Lung (tissue), 12 donors: ENCODE results near the gene MT1E. TPM values are rescaled to one million over a fixed set of nuclear protein-coding genes. Genes with fewer than 3 reads are reported as not detected.
A peak's percentile ranks its signal among the peaks of the same experiment; 100 is the strongest.

ENCODE experiments used
- ATAC-seq: fragments of 200-7000 bp; cut with Tn5 transposase; one replicate; pipeline ENCODE4 v1.9.1; 2020; ENCODE audit warnings: moderate number of reproducible peaks; ENCODE audit not compliant: insufficient read depth, low FRiP score
- DNase-seq, 3 donors: peaks; one replicate each; pipeline ENCODE4 v3.0.0-alpha.2; 2013 to 2017
- H3K27ac ChIP-seq, 2 donors: one replicate each; pipeline ENCODE4 v1.5.1; 2013; ENCODE audit warnings: mild to moderate bottlenecking in 2 of 2, moderate library complexity in 2 of 2, control low read depth in 1 of 2, inconsistent platforms in 1 of 2, low read depth in 1 of 2, low read length in 1 of 2
- H3K27me3 ChIP-seq, 3 donors: one replicate each; pipeline ENCODE4 v1.5.1; 2013; ENCODE audit warnings: low read length in 2 of 3; ENCODE audit not compliant: control insufficient read depth in 3 of 3, insufficient read depth in 3 of 3
- H3K36me3 ChIP-seq, 4 donors: one replicate each; pipeline ENCODE4 v1.5.1; 2013; ENCODE audit warnings: low read length in 4 of 4, mild to moderate bottlenecking in 1 of 4, moderate library complexity in 1 of 4; ENCODE audit not compliant: control insufficient read depth in 4 of 4, insufficient read depth in 4 of 4
- H3K4me1 ChIP-seq, 5 donors: one replicate each; pipeline ENCODE4 v1.5.1; 2013; ENCODE audit warnings: low read length in 5 of 5, mild to moderate bottlenecking in 2 of 5, moderate library complexity in 1 of 5; ENCODE audit not compliant: control insufficient read depth in 5 of 5, insufficient read depth in 5 of 5
- H3K4me3 ChIP-seq: one replicate; pipeline ENCODE4 v1.5.1; 2013; ENCODE audit warnings: mild to moderate bottlenecking, control low read depth, moderate library complexity
- H3K9ac ChIP-seq, 2 donors: one replicate each; pipeline ENCODE4 v1.5.1; 2013; ENCODE audit warnings: low read length in 2 of 2, control low read depth in 1 of 2; ENCODE audit not compliant: insufficient read depth in 1 of 2
- H3K9me3 ChIP-seq, 4 donors: one replicate each; pipeline ENCODE4 v1.5.1; 2013; ENCODE audit warnings: low read length in 3 of 4, mild to moderate bottlenecking in 1 of 4, moderate library complexity in 1 of 4; ENCODE audit not compliant: control insufficient read depth in 4 of 4, insufficient read depth in 3 of 4
- WGBS, 2 donors: extraction: QIAGEN DNeasy Blood & Tissue Kit; methylation state at CpG; one replicate each; pipeline ENCODE4 v1.1.7; 2013; 5-methylcytosine and 5-hydroxymethylcytosine counted together
- polyA plus RNA-seq, 2 donors: library from polyadenylated mRNA; stranded (reverse); fragments of 200-250 nt; gene quantifications; one replicate each; pipeline ENCODE4 v1.2.1, GENCODE V29; 2013
- total RNA-seq, 2 donors: library from RNA; depleted of rRNA in 1 of 2; stranded (reverse); fragments of >200 nt in 1 of 2; gene quantifications; one replicate each; pipeline ENCODE4 v1.2.1, GENCODE V29; 2014 to 2021
- TF ChIP-seq, protein P1 (sequence below): IDR thresholded peaks from 2 replicates; pipeline ENCODE4 v1.5.1; 2012; ENCODE audit warnings: mild to moderate bottlenecking; ENCODE audit errors: control extremely low read depth, extremely low read depth
- donor health status: control.
- donor health status: control.
- donor health status: Bipolar disorder and iron deficiency.
- donor health status: healthy.
- donor health status: DM: yes; HTN: yes; CAD: no.

The MT1E gene
- total and polyA plus RNA-seq, 4 donors = 22.1 to 746 (median 159) TPM

DNA sequence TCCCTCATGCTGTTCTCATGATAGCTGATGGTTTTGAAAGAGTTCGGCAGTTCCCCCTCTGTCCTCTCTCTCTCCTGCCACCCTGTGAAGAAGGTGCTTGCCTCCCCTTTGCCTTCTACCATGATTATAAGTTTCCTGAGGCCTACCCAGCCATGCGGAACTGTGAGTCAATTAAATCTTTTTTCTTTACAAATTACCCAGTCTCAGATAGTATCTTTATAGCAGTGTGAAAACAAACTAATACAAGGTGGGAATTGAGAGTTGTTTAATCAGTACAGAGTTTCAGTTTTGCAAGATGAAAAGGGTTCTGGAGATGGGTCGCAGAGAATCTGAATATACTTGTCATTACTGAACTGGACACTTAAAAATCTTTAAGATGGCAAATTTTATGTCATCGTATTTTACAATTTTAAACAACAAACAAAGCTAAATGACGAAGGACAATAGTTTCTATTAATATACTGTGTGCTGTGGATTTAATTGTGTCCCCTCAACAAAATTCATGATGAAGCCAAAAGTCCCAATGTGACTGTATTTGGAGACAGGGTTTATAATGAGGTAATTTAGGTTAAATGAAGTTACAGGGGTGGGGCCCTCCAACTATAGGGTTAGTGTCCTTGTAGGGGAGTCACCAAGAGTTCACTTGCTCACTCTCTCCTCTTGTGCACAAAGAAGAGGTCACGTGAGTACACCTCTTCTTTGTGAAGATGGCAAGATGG, 31.8 kb upstream of the MT1E start:
- H3K9ac ChIP-seq = no peak overlapping the region
- no peak overlapping the region for H3K27ac ChIP-seq
- H3K4me1 ChIP-seq = peaks cover 0 to 7% (median 0%) of the 10 kb centered on the region in 5 donors
- no peaks in the 10 kb centered on the region for H3K9me3 ChIP-seq
- peaks cover 5 to 23% (median 13%) of the 10 kb centered on the region in 3 donors for H3K27me3 ChIP-seq
- ATAC-seq (no peak), DNase-seq (no peak)
- TF ChIP-seq, protein P1, sequence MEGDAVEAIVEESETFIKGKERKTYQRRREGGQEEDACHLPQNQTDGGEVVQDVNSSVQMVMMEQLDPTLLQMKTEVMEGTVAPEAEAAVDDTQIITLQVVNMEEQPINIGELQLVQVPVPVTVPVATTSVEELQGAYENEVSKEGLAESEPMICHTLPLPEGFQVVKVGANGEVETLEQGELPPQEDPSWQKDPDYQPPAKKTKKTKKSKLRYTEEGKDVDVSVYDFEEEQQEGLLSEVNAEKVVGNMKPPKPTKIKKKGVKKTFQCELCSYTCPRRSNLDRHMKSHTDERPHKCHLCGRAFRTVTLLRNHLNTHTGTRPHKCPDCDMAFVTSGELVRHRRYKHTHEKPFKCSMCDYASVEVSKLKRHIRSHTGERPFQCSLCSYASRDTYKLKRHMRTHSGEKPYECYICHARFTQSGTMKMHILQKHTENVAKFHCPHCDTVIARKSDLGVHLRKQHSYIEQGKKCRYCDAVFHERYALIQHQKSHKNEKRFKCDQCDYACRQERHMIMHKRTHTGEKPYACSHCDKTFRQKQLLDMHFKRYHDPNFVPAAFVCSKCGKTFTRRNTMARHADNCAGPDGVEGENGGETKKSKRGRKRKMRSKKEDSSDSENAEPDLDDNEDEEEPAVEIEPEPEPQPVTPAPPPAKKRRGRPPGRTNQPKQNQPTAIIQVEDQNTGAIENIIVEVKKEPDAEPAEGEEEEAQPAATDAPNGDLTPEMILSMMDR = no peak
- H3K4me3 ChIP-seq = no peak overlapping the region
- WGBS, 2 donors = 95 to 96% methylated on average over 6 of the region's 6 CpGs
- H3K36me3 ChIP-seq = no peaks in the 10 kb centered on the region

DNA sequence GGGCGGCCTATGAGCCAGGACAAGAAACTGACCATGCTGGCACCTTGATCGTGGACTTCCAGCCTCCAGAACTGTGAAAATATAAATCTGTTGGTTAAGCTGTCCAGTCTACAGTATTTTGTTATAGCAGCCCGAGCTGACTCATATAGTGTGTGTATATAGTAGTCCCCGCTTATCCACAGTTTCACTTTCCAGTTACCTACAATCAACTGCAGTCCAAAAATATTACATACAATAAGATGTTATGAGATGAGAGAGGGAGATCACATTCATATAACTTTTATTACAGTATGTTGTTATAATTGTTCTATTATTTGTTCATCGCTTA, 31.3 kb upstream of the MT1E start:
- ATAC-seq = no peak
- WGBS, 2 donors = 87 to 96% methylated on average over 5 of the region's 5 CpGs
- peaks cover 0 to 5% (median 0%) of the 10 kb centered on the region in 5 donors for H3K4me1 ChIP-seq
- no peaks in the 10 kb centered on the region for H3K36me3 ChIP-seq
- DNase-seq = no peak
- H3K9ac ChIP-seq = no peak overlapping the region
- no peak overlapping the region for H3K27ac ChIP-seq
- no peak overlapping the region for H3K4me3 ChIP-seq
- TF ChIP-seq, protein P1 = no peak
- H3K9me3 ChIP-seq = no peaks in the 10 kb centered on the region
- peaks cover 5 to 19% (median 10%) of the 10 kb centered on the region in 3 donors for H3K27me3 ChIP-seq

DNA sequence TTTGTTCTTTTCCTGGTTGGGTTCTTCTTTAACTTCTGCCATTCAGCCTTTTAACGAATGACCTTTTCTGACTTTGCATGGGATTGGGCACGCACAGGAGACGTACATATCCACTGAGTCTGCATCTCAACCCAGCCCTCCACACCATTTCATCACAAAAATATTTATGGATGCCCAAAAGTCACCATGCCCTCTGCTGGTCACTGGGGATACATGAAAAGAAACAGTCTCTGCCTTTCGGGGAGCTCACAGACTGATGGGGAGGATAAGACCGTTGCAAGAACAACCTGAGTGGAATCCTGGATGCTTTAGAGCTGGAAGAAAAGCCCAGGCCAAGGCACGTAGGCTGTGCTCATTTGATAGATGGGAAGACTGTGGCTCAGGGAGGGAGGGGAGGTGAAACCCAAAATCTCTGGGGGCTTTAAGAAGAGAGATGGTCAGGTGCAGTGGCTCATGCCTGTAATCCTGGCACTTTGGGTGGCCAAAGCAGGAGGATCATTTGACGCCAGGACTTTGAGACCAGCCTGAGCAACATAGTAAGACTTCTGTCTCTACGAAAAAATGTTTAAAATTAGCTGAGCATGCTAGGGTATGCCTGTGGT, 25.1 kb upstream of the MT1E start:
- H3K9ac ChIP-seq = no peak overlapping the region
- WGBS, 2 donors = 33 to 36% methylated on average over 8 of the region's 8 CpGs
- H3K27ac ChIP-seq = no peak overlapping the region
- DNase-seq = peak in 2 of 3 donors; percentile 47 to 51
- no peak overlapping the region for H3K4me3 ChIP-seq
- ATAC-seq = peak; percentile 50
- peaks cover 0 to 7% (median 2%) of the 10 kb centered on the region in 3 donors for H3K27me3 ChIP-seq
- TF ChIP-seq, protein P1 = peak; percentile 41
- no peaks in the 10 kb centered on the region for H3K9me3 ChIP-seq
- peaks cover 0 to 1% (median 0%) of the 10 kb centered on the region in 5 donors for H3K4me1 ChIP-seq
- H3K36me3 ChIP-seq = no peaks in the 10 kb centered on the region
